ENCODE data around the gene MEP1A. TPM values are rescaled to one million over a fixed set of nuclear protein-coding genes. Genes with fewer than 3 reads are reported as not detected.
"Not testable (repeated sequence)": the region's sequence is repeated elsewhere in the genome, so short reads cannot be mapped to it uniquely, and the experiment has no call there.

Gene MEP1A
- total RNA-seq, 2 experiments from 2014 or later, result not detected

DNA sequence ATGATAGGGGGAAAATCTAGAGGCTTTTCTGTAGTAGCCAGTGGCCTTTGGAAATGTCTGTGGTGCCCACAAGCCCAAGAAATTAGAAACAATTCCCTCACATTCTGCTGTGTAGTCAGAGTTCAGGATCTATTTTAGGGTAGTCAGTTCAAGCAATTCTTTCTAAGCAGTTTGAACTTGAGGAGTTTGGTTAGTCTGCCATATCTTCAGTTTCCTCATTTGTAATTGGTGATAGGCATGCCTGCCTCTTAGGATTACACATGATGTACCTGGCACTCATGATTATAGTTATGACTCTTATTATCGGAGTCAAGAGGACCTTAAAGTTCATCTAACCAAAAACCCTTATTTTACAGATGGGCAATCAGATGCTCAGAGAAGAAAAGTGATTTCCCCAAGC is 21.2 kb upstream of the MEP1A start:
- no peak overlapping the region for H3K27ac Mint-ChIP-seq
- ChIA-PET POLR2A (no interaction called here), CTCF (no interaction called here)
- Histone ChIP-seq H3K27ac (ENCODE audit: low read depth in 1 of 2, low read length in 2 of 2) (peak overlapping the region in 1 of 2 donors; percentile 4), H3K4me3 (ENCODE audit: low read length) (no peak overlapping the region), H3K4me1 (ENCODE audit: insufficient read depth, low read length) (no peaks in the 10 kb centered on the region), H3K36me3 (ENCODE audit: insufficient read depth, low read length) (no peaks in the 10 kb centered on the region), H3K27me3 (ENCODE audit: control insufficient read depth in 1 of 2, insufficient read depth in 2 of 2, low read length in 2 of 2) (no peaks in the 10 kb centered on the region), H3K9me3 (ENCODE audit: control insufficient read depth in 1 of 2, insufficient read depth in 1 of 2, low read length in 2 of 2) (no peaks in the 10 kb centered on the region)
- DNase-seq, result no peak
- ATAC-seq (ENCODE audit: poor library complexity), result no peak
- H3K4me1 Mint-ChIP-seq (ENCODE audit: low read depth), result no peaks in the 10 kb centered on the region
- intact Hi-C loops (cut with DNase I, micrococcal nuclease), result no loop called here
- TF ChIP-seq CTCF (IDR thresholded peaks at IDR 0.05), result no peak
- no peak overlapping the region for H3K4me3 Mint-ChIP-seq
- peaks cover 14% of the 10 kb centered on the region for H3K27me3 Mint-ChIP-seq
- H3K36me3 Mint-ChIP-seq (ENCODE audit: low read depth), result no peaks in the 10 kb centered on the region
- no peaks in the 10 kb centered on the region for H3K9me3 Mint-ChIP-seq

DNA sequence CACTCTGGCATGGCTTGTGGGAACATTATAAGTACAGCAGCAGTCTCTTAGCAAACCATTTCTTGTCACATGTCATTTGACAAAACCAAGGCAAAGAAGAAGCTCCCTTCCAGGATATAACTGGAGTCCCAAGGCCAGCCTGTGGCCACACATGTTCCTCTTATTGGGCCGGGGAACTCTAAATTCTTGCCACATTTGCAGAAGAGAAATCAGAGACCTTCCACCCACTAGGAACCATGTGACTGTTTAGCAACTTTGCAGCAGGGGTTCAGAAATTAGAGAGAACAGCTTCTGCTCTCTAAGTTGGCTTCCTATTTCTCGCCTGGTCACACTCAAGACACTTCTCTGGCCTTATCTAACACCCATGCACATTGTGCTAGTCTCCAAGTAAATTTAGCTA is 20.4 kb upstream of the MEP1A start:
- ATAC-seq (ENCODE audit: poor library complexity), result no peak

DNA sequence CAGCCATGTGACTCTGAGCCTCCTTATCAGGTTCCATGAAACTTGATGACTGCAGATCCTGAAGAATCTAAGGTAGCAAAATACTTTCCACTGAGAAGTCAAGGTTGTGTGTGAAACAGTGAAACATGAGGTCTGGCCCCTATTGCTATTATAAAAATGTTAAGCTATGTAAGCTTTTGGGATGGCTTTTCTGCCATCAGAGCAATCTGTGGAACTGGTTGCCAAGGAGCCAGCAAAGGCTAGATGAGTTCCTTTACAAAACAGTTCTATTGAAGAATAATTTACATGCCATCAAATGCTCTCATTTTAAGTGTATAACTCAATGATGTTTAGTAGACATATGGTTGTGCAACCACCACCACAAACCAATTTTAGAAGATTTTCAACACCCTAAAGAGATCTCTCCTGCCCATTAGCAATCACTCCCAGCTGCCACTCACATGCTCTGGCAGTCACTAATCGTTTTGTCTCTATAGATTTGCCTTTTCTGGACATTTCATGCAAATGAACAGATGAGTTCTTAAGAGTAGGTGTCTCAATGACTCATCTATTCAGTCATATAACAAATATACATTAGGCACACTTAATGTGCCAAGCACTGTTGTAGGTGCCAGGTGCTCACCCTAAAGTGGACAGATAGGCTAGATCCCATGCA is 19.9 kb upstream of the MEP1A start:
- ChIA-PET CTCF (no interaction called here), POLR2A (no interaction called here)
- no peaks in the 10 kb centered on the region for H3K36me3 ChIP-seq (ENCODE audit: insufficient read depth, low read length)
- intact Hi-C loops (cut with DNase I, micrococcal nuclease), result no loop called here
- no peak overlapping the region for H3K27ac ChIP-seq (ENCODE audit: low read depth in 1 of 2, low read length in 2 of 2)
- H3K4me3 Mint-ChIP-seq, result no peak overlapping the region
- H3K36me3 Mint-ChIP-seq (ENCODE audit: low read depth), result no peaks in the 10 kb centered on the region
- no peaks in the 10 kb centered on the region for H3K27me3 ChIP-seq (ENCODE audit: control insufficient read depth in 1 of 2, insufficient read depth in 2 of 2, low read length in 2 of 2)
- H3K27ac Mint-ChIP-seq, result no peak overlapping the region
- no peaks in the 10 kb centered on the region for H3K4me1 Mint-ChIP-seq (ENCODE audit: low read depth)
- no peak for TF ChIP-seq CTCF (IDR thresholded peaks at IDR 0.05)
- ATAC-seq (ENCODE audit: poor library complexity), result no peak
- no peaks in the 10 kb centered on the region for H3K4me1 ChIP-seq (ENCODE audit: insufficient read depth, low read length)
- no peak overlapping the region for H3K4me3 ChIP-seq (ENCODE audit: low read length)
- H3K9me3 Mint-ChIP-seq, result no peaks in the 10 kb centered on the region
- H3K27me3 Mint-ChIP-seq, result peaks cover 14% of the 10 kb centered on the region
- DNase-seq, result no peak
- no peaks in the 10 kb centered on the region for H3K9me3 ChIP-seq (ENCODE audit: control insufficient read depth in 1 of 2, insufficient read depth in 1 of 2, low read length in 2 of 2)

More for the DNA sequence above, 20.4 kb upstream of the MEP1A start:
- DNase-seq, result peak in 3 of 14 experiments; percentile 27 to 70 (median 62)
- H3K4me1 ChIP-seq (ENCODE audit: insufficient read depth, low read length), result no peaks in the 10 kb centered on the region
- H3K27me3 ChIP-seq (ENCODE audit: control insufficient read depth in 1 of 2, insufficient read depth in 2 of 2, low read length in 2 of 2), result no peaks in the 10 kb centered on the region
- H3K36me3 ChIP-seq (ENCODE audit: insufficient read depth, low read length), result no peaks in the 10 kb centered on the region
- POLR2A ChIA-PET, result no interaction called here
- no peaks in the 10 kb centered on the region for H3K9me3 ChIP-seq (ENCODE audit: control insufficient read depth in 1 of 2, insufficient read depth in 1 of 2, low read length in 2 of 2)
- CTCF ChIA-PET, result no interaction called here
- H3K9me3 Mint-ChIP-seq, result no peaks in the 10 kb centered on the region
- H3K27ac Mint-ChIP-seq, result no peak overlapping the region
- H3K4me1 Mint-ChIP-seq (ENCODE audit: low read depth), result no peaks in the 10 kb centered on the region
- intact Hi-C loops (cut with DNase I, micrococcal nuclease), result no loop called here
- no peak for TF ChIP-seq CTCF (IDR thresholded peaks at IDR 0.05)
- no peak overlapping the region for H3K4me3 Mint-ChIP-seq
- peaks cover 14% of the 10 kb centered on the region for H3K27me3 Mint-ChIP-seq
- no peak overlapping the region for H3K4me3 ChIP-seq (ENCODE audit: low read length)
- peak overlapping the region in 1 of 2 donors; percentile 4 for H3K27ac ChIP-seq (ENCODE audit: low read depth in 1 of 2, low read length in 2 of 2)
- H3K36me3 Mint-ChIP-seq (ENCODE audit: low read depth), result no peaks in the 10 kb centered on the region

DNA sequence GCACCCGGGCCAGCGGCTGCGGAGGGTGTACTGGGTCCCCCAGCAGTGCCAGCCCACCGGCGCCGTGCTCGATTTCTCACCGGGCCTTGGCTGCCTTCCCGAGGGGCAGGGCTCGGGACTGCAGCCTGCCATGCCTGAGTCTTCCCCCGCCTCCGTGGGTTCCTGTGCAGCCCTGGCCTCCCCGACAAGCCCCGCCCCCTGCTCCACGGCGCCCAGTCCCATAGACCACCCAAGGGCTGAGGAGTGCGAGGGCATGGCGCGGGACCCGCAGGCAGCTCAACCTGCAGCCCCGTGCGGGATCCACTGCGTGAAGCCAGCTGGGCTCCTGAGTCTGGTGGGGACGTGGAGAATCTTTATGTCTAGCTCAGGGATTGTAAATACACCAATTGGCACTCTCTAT is 18.5 kb upstream of the MEP1A start:
- H3K27me3 Mint-ChIP-seq; H3K27ac Mint-ChIP-seq; H3K9me3 Mint-ChIP-seq; POLR2A ChIA-PET; H3K4me3 ChIP-seq (ENCODE audit: low read length); H3K9me3 ChIP-seq (ENCODE audit: control insufficient read depth in 1 of 2, insufficient read depth in 1 of 2, low read length in 2 of 2); H3K4me1 ChIP-seq (ENCODE audit: insufficient read depth, low read length); intact Hi-C loops (cut with DNase I, micrococcal nuclease); H3K4me1 Mint-ChIP-seq (ENCODE audit: low read depth); DNase-seq; H3K36me3 Mint-ChIP-seq (ENCODE audit: low read depth); H3K27me3 ChIP-seq (ENCODE audit: control insufficient read depth in 1 of 2, insufficient read depth in 2 of 2, low read length in 2 of 2); H3K36me3 ChIP-seq (ENCODE audit: insufficient read depth, low read length); ATAC-seq (ENCODE audit: poor library complexity); H3K27ac ChIP-seq (ENCODE audit: low read depth in 1 of 2, low read length in 2 of 2); CTCF ChIA-PET; H3K4me3 Mint-ChIP-seq: not testable (repeated sequence)
